ENCODE measurements around the gene CDKL4. TPM values are rescaled to one million over a fixed set of nuclear protein-coding genes. Genes with fewer than 3 reads are reported as not detected.

Gene CDKL4
- not detected in 5 replicates for total RNA-seq (2022; extraction: Qiagen RNA extraction)

DNA sequence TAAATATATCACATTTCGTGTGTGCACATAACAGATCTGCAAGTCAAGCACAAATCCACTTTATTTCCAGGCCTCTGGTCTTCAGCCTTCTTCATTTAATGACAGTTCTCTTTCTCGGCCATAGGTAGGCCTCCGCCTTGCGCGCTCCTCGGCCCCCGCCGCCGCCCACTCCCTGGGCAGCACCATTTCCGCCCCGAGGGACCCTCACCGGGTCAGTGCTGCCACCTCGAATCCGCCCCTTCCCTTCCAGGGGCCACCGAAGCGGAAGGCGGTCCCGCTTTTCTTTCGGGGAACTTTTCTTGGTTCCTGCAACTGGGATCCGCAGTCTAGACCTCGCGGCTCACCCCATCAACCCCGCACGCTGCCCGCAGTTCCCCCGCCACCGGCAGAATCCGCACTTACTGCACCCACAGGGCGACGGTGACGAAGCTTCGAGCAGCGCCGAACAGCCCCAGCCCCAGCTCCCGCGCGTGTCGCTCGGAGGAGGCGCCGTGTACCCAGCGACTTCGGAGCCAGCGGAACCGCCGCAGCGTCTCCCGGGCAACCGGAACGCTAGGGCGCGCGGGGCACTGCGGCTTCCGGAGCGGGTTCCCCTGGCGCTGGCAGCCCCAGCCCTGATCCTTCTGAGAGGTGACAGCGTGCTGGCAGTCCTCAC lies at the start of gene CDKL4:
Gene CDKL4 (minus strand): TSS at position 502 of the 655 bp plus-strand sequence.

Other genes with a start within 250 kb of the CDKL4 start
- gene SOS1, start 122.9 kb downstream of the CDKL4 start, total RNA-seq (2022; extraction: Qiagen RNA extraction): 13.3 to 23.3 TPM (median 20.4 TPM) in 5 replicates
- gene MAP4K3, start 193.3 kb upstream of the CDKL4 start, total RNA-seq (2022; extraction: Qiagen RNA extraction): 17.0 to 23.4 TPM (median 21.1 TPM) in 5 replicates

All from A549 treated with dexamethasone at 1 μM for 4 hours (cell line).